GM18909 (cell line): ENCODE data around the gene RC3H2.
"Not testable (repeated sequence)": the region's sequence is repeated elsewhere in the genome, so short reads cannot be mapped to it uniquely, and the experiment has no call there.

Source experiments
- ATAC-seq: cut with Tn5 transposase; IDR thresholded peaks from one replicate; pipeline ENCODE4 v1.9.1; 2021; ENCODE audit warnings: mild to moderate bottlenecking; ENCODE audit not compliant: unreplicated experiment, poor library complexity

Gene RC3H2

GRCh38 chr9:122930541-122931225 lies 25.5 kb upstream of the RC3H2 start:
- ATAC-seq, result no peak

- ATAC-seq, result no peak
Observed at GRCh38 chr9:122929796-122930354, 24.7 kb upstream of the RC3H2 start.

- no peak for ATAC-seq
Observed at GRCh38 chr9:122923947-122924346, 18.8 kb upstream of the RC3H2 start.

- no peak for ATAC-seq
Observed at GRCh38 chr9:122922713-122923112, 17.6 kb upstream of the RC3H2 start.

GRCh38 chr9:122918310-122918709 lies 13.2 kb upstream of the RC3H2 start:
- no peak for ATAC-seq

GRCh38 chr9:122912964-122913673 lies 8.0 kb upstream of the RC3H2 start, which contains the start of gene ZBTB6:
Gene ZBTB6 (minus strand): TSS chr9:122913323. CDS start chr9:122912072, 1,251 bp downstream.
- ATAC-seq, result peak; percentile 97

- ATAC-seq, result no peak
Observed at GRCh38 chr9:122912671-122912963, 7.5 kb upstream of the RC3H2 start.

GRCh38 chr9:122906122-122906521 lies 963 bp upstream of the RC3H2 start:
- ATAC-seq, result not testable (repeated sequence)

GRCh38 chr9:122904466-122904822 lies 715 bp downstream of the RC3H2 start:
- peak; percentile 30 for ATAC-seq

GRCh38 chr9:122900791-122901190 lies 4.4 kb downstream of the RC3H2 start:
- ATAC-seq, result no peak

- no peak for ATAC-seq
Observed at GRCh38 chr9:122897969-122898368, 7.2 kb downstream of the RC3H2 start.

GRCh38 chr9:122888480-122888879 lies 16.7 kb downstream of the RC3H2 start:
- ATAC-seq, result no peak

GRCh38 chr9:122883125-122883524 lies 22.0 kb downstream of the RC3H2 start:
- no peak for ATAC-seq

- ATAC-seq, result no peak
Observed at GRCh38 chr9:122879443-122879842, 25.7 kb downstream of the RC3H2 start.

- ATAC-seq, result no peak
Observed at GRCh38 chr9:122875523-122875922, 29.6 kb downstream of the RC3H2 start.

- not testable (repeated sequence) for ATAC-seq
Observed at GRCh38 chr9:122867276-122867675, 37.9 kb downstream of the RC3H2 start.

GRCh38 chr9:122866079-122866478 lies 39.1 kb downstream of the RC3H2 start:
- no peak for ATAC-seq

GRCh38 chr9:122865300-122865699 lies 39.9 kb downstream of the RC3H2 start:
- no peak for ATAC-seq

- no peak for ATAC-seq
Observed at GRCh38 chr9:122863407-122863806, 41.8 kb downstream of the RC3H2 start.

- no peak for ATAC-seq
Observed at GRCh38 chr9:122860319-122861142, 44.6 kb downstream of the RC3H2 start.

GRCh38 chr9:122857815-122858214 lies 47.3 kb downstream of the RC3H2 start:
- no peak for ATAC-seq
